Measurements from ENCODE around the gene NLRP13.
"Not testable (repeated sequence)": the region's sequence is repeated elsewhere in the genome, so short reads cannot be mapped to it uniquely, and the experiment has no call there.

Gene NLRP13

GRCh38 chr19:55931936-55932386 lies at the start of gene NLRP13:
NLRP13 (minus strand) TSS chr19:55932336; CDS start chr19:55932311, 25 bp downstream.
- no peak for DNase-seq

GRCh38 chr19:55980415-55980814 lies 48.3 kb upstream of the NLRP13 start:
- DNase-seq, result no peak

- no peak for DNase-seq
Observed at GRCh38 chr19:55973982-55974381, 41.8 kb upstream of the NLRP13 start.

- no peak for DNase-seq
Observed at GRCh38 chr19:55962186-55962585, 30.1 kb upstream of the NLRP13 start.

GRCh38 chr19:55959996-55960675 lies 28.0 kb upstream of the NLRP13 start:
- DNase-seq, result no peak

- DNase-seq, result no peak
Observed at GRCh38 chr19:55958356-55958755, 26.2 kb upstream of the NLRP13 start.

- DNase-seq, result no peak
Observed at GRCh38 chr19:55956431-55956830, 24.3 kb upstream of the NLRP13 start.

GRCh38 chr19:55950566-55950965 lies 18.4 kb upstream of the NLRP13 start:
- not testable (repeated sequence) for DNase-seq

- DNase-seq, result no peak
Observed at GRCh38 chr19:55947532-55947931, 15.4 kb upstream of the NLRP13 start, which contains the start of gene NLRP8. NLRP8 (plus strand) TSS chr19:55947832.

GRCh38 chr19:55940306-55940705 lies 8.2 kb upstream of the NLRP13 start:
- DNase-seq, result no peak

- no peak for DNase-seq
Observed at GRCh38 chr19:55939206-55939605, 7.1 kb upstream of the NLRP13 start.

GRCh38 chr19:55935206-55935605 lies 3.1 kb upstream of the NLRP13 start:
- DNase-seq, result no peak

- no peak for DNase-seq
Observed at GRCh38 chr19:55930996-55931515, 1.1 kb downstream of the NLRP13 start.

GRCh38 chr19:55929258-55929657 lies 2.9 kb downstream of the NLRP13 start:
- DNase-seq, result not testable (repeated sequence)

GRCh38 chr19:55927991-55928390 lies 4.1 kb downstream of the NLRP13 start:
- no peak for DNase-seq

GRCh38 chr19:55923556-55923955 lies 8.6 kb downstream of the NLRP13 start:
- DNase-seq, result no peak

- DNase-seq, result no peak
Observed at GRCh38 chr19:55913643-55914268, 18.4 kb downstream of the NLRP13 start.

- DNase-seq, result no peak
Observed at GRCh38 chr19:55912916-55913315, 19.2 kb downstream of the NLRP13 start.

GRCh38 chr19:55909801-55910200 lies 22.3 kb downstream of the NLRP13 start:
- DNase-seq, result no peak

- DNase-seq, result no peak
Observed at GRCh38 chr19:55907746-55908145, 24.4 kb downstream of the NLRP13 start.

- no peak for DNase-seq
Observed at GRCh38 chr19:55907286-55907685, 24.9 kb downstream of the NLRP13 start.

- no peak for DNase-seq
Observed at GRCh38 chr19:55902080-55902751, 29.9 kb downstream of the NLRP13 start.

- DNase-seq, result no peak
Observed at GRCh38 chr19:55901369-55902079, 30.6 kb downstream of the NLRP13 start.

All from cortex of kidney (tissue), 1 donor.